Measurements from ENCODE around the gene MATCAP1.

DNA sequence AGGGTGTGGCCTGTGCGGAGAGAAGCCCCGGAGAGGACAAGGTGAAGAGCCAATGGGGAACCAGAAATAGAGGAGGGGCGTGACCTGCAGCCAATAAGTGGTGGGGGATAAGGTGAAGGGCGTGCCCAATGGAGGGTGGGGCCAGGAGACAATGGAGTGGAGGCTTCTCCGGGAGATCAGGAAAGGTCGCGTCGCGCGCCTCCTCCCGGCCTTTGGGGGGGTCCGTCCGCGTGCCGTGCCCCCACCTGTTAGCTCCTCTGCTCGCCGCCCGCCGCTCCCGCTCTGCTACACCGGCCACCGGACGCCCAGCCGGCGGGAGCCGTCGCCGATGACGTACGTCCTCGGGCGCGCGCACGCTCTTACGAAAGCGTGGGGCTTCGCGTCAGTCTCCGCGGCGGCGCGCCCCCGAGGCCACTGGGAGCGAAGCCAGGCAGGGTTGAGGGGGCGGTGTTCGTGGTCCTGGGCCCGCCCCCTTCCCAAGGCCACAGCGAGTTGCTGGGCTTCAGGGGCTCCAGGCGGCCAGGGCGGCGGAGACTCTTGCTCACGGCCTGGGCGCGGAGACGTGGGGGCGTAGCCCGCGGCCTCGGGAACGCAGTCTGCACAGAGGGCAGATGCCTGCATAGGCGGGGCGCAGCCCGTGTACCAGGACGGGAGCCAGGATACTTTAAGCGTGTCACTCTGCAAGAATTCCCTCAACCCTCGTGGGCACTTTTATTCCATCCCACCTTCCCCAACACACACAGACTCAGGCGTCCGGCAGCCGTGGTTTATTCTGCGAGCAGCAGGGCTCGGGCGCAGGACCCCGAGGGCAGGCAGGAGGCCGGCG is at the start of gene MATCAP1:
- TF ChIP-seq, protein P1, sequence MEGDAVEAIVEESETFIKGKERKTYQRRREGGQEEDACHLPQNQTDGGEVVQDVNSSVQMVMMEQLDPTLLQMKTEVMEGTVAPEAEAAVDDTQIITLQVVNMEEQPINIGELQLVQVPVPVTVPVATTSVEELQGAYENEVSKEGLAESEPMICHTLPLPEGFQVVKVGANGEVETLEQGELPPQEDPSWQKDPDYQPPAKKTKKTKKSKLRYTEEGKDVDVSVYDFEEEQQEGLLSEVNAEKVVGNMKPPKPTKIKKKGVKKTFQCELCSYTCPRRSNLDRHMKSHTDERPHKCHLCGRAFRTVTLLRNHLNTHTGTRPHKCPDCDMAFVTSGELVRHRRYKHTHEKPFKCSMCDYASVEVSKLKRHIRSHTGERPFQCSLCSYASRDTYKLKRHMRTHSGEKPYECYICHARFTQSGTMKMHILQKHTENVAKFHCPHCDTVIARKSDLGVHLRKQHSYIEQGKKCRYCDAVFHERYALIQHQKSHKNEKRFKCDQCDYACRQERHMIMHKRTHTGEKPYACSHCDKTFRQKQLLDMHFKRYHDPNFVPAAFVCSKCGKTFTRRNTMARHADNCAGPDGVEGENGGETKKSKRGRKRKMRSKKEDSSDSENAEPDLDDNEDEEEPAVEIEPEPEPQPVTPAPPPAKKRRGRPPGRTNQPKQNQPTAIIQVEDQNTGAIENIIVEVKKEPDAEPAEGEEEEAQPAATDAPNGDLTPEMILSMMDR (IDR thresholded peaks at IDR 0.05; ENCODE audit: borderline replicate concordance, extremely low read depth, low read length, poor library complexity, severe bottlenecking) = no peak
- TF ChIP-seq EZH2 (IDR thresholded peaks at IDR 0.05; ENCODE audit: borderline replicate concordance, low read depth, low read length, severe bottlenecking) = no peak
